Stimulated activated CD8-positive, alpha-beta memory T cell treated with anti-CD3 and anti-CD28 coated beads, Interleukin-12 subunit alpha, Interleukin-12 subunit beta, amount 100 ng/mL, for 4 hours (primary cell): Measurements from ENCODE around the gene AP3B2.
"Not testable (repeated sequence)": the region's sequence is repeated elsewhere in the genome, so short reads cannot be mapped to it uniquely, and the experiment has no call there.

ENCODE experiments used
- DNase-seq: peaks from one replicate; pipeline ENCODE4 v3.0.0-alpha.2; 2020; ENCODE audit warnings: low read depth

AP3B2 gene

GRCh38 chr15:82649226-82649999, 60.3 kb downstream of the AP3B2 start:
- DNase-seq: no peak

- no peak for DNase-seq
Observed at GRCh38 chr15:82648257-82649103, 61.2 kb downstream of the AP3B2 start.

- peak; percentile 58 for DNase-seq
Observed at GRCh38 chr15:82647835-82648256, 61.8 kb downstream of the AP3B2 start.

GRCh38 chr15:82647045-82647834, 62.4 kb downstream of the AP3B2 start, which contains the start of gene CPEB1:
CPEB1 (minus strand) TSS chr15:82647363; CDS start chr15:82628459, 18,904 bp downstream.
- DNase-seq: peak; percentile 43

- no peak for DNase-seq
Observed at GRCh38 chr15:82646250-82647044, 63.2 kb downstream of the AP3B2 start.

- DNase-seq: not testable (repeated sequence)
Observed at GRCh38 chr15:82644967-82645852, 64.5 kb downstream of the AP3B2 start.

- no peak for DNase-seq
Observed at GRCh38 chr15:82643992-82644391, 65.7 kb downstream of the AP3B2 start.

- no peak for DNase-seq
Observed at GRCh38 chr15:82642656-82643055, 67.0 kb downstream of the AP3B2 start.

GRCh38 chr15:82641129-82641798, 68.4 kb downstream of the AP3B2 start:
- no peak for DNase-seq

GRCh38 chr15:82640672-82641071, 69.0 kb downstream of the AP3B2 start:
- DNase-seq: no peak

- DNase-seq: no peak
Observed at GRCh38 chr15:82635798-82636197, 73.9 kb downstream of the AP3B2 start.

- no peak for DNase-seq
Observed at GRCh38 chr15:82630033-82630432, 79.6 kb downstream of the AP3B2 start.

- DNase-seq: no peak
Observed at GRCh38 chr15:82625136-82625535, 84.5 kb downstream of the AP3B2 start.

- no peak for DNase-seq
Observed at GRCh38 chr15:82624438-82624837, 85.2 kb downstream of the AP3B2 start.

- no peak for DNase-seq
Observed at GRCh38 chr15:82624008-82624407, 85.7 kb downstream of the AP3B2 start.

GRCh38 chr15:82621970-82622369, 87.7 kb downstream of the AP3B2 start:
- no peak for DNase-seq

GRCh38 chr15:82613747-82614146, 95.9 kb downstream of the AP3B2 start:
- DNase-seq: no peak

- DNase-seq: no peak
Observed at GRCh38 chr15:82611348-82611747, 98.3 kb downstream of the AP3B2 start.
